GM12874 (cell line): ENCODE data around the gene FAT2.

ENCODE experiments used
- CTCF ChIP-seq: IDR thresholded peaks from 2 replicates; pipeline ENCODE4 v1.5.1; 2011; ENCODE audit warnings: low read depth, mild to moderate bottlenecking, control low read depth, low read length, moderate library complexity; ENCODE audit not compliant: insufficient read depth

FAT2 gene

DNA sequence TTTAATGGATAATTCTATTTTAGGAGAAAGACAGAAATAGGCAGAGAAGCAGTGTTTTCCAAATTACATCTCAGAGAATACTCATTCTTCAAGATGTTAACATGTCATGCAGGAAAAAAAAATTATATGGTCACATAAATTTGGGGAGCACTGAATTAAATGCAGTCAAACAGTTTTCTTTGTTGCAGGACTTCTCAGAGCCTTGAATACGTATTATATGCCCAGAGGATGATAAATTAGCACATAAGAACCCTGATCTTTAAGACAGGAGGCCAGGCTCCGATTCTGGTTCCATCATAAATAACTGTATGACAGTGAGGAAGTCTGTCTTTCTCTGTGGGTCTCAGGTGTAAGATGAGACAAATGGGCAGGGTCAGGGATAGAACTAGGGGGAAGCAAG lies 41.4 kb downstream of the FAT2 start:
- no peak for TF ChIP-seq CTCF

- no peak for TF ChIP-seq CTCF
Measured at GRCh38 chr5:151547364-151547763, 43.8 kb downstream of the FAT2 start.

DNA sequence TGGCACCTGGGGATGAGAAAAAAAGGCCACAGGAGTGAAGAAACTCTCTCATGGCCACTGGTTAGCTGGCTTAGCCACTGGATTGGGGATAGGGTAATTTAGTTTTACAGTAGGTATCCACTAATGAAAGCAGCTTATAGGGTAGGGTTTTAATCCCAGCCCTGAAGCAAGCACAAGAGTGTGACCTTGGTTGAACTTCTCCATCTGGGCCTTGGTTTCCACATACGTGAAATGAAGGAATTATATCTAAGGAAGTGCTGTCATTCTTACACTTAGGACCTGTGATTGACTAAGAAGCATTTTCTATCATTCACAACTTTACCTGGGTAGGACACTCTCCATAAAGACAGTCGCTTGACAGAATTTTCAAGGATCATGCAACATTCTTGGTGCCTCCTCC lies 49.6 kb downstream of the FAT2 start:
- TF ChIP-seq CTCF, result no peak
